ENCODE data around the gene AKT2. TPM values are rescaled to one million over a fixed set of nuclear protein-coding genes. Genes with fewer than 3 reads are reported as not detected.

Gene AKT2
- total RNA-seq, 1 experiment from 2014 or later: 53.5 TPM

DNA sequence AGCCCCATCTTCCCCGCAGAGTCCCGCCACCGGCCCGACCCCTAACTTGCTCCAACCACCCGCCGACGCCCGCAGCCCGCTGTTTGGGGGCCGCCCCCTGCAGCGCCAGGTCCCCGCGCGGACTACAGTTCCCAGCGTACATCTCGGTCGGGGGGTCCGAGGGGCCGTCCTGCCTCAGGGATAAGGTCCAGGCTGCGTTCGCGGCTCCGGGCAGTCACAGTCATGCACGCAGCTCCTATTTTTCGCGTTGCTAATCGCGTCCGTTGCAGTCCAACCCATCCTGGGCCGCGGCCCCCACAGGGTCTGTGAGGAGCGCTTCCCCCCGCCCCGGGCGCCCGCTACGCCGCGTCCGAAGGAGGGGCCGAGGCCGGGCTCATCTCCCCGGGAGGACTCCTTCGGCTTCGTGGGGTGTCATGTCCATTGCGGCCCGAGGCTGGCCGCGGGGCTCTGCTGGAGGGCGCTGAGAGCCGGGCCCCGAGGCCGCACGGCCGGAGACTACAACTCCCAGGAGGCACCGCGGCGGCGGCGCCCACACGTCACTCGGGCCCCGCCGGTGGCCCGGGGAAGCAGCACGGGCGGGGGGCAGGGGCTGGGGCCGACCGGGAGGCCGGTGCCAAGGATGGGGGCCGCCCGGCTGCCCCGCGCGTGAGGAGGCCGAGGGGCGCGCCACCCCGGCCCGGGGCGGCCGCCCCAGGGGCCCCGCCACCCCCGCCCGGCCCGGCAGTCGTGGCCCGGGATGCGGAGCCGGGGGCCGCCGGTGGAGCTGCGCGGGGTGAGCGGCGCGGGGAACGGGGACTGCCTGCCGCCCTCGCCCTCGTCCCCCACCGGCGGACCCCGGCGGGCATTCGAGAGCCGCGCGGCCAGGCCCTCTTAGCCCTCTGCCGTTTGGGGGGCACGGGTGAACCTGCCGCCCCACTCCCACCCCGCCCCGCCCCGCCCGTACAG lies 94.0 kb downstream of the AKT2 start, which contains the start of gene MAP3K10:
Gene MAP3K10 (plus strand): TSS at position 536 of the 945 bp plus-strand sequence. CDS start 606 bp downstream, outside the sequence.
- peak; percentile 83 for DNase-seq (ENCODE audit: low read depth)

DNA sequence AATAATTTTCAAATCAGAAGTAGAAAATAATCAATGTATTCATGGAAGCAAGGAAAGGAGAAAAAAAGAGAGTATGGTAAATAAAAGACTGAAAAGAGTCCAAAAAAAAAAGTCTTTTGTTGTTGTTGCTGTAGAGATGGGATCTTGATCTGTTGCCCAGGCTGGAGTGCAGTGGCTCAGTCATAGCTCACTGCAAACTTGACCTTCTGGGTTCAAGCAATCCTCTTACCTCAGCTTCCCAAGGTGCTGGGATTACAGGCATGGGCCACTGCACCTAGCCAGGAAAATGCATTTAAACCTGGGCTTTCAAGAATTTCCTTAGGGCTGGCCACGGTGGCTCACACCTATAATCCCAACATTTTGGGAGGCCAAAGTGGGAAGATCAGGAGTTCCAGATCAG lies 100.9 kb downstream of the AKT2 start:
- DNase-seq (ENCODE audit: low read depth): no peak

Other genes with a start within 250 kb of the AKT2 start
- 7.8 and 9.6 TPM in 2 replicates for gene ZNF780B, start 229.1 kb downstream of the AKT2 start, total RNA-seq (2014; rRNA removed; shearing (Covaris generic))
- gene ZNF780A, start 194.4 kb downstream of the AKT2 start, total RNA-seq (2014; rRNA removed; shearing (Covaris generic)): 24.3 and 26.0 TPM in 2 replicates
- 3.8 and 4.9 TPM in 2 replicates for gene MAP3K10, start 93.9 kb downstream of the AKT2 start, total RNA-seq (2014; rRNA removed; shearing (Covaris generic))
- gene TTC9B, start 67.0 kb downstream of the AKT2 start, total RNA-seq (2014; rRNA removed; shearing (Covaris generic)): not detected in 2 replicates
- gene CCNP, start 58.7 kb downstream of the AKT2 start, total RNA-seq (2014; rRNA removed; shearing (Covaris generic)): 0.29 TPM in 1 of 2 replicates, not detected in the other
- gene C19orf47, start 63.1 kb upstream of the AKT2 start, total RNA-seq (2014; rRNA removed; shearing (Covaris generic)): 7.2 and 8.9 TPM in 2 replicates
- gene PLD3, start 63.4 kb upstream of the AKT2 start, total RNA-seq (2014; rRNA removed; shearing (Covaris generic)): 179 and 262 TPM in 2 replicates
- under 0.01 TPM in 1 of 2 replicates, not detected in the other for gene HIPK4, start 104.8 kb upstream of the AKT2 start, total RNA-seq (2014; rRNA removed; shearing (Covaris generic))
- 0.72 and 1.2 TPM in 2 replicates for gene PRX, start 128.0 kb upstream of the AKT2 start, total RNA-seq (2014; rRNA removed; shearing (Covaris generic))
- 13.2 and 17.1 TPM in 2 replicates for gene SERTAD1, start 140.6 kb upstream of the AKT2 start, total RNA-seq (2014; rRNA removed; shearing (Covaris generic))
- gene SERTAD3, start 159.0 kb upstream of the AKT2 start, total RNA-seq (2014; rRNA removed; shearing (Covaris generic)): 29.4 and 32.3 TPM in 2 replicates
- 77.4 and 101 TPM in 2 replicates for gene BLVRB, start 180.4 kb upstream of the AKT2 start, total RNA-seq (2014; rRNA removed; shearing (Covaris generic))
- 0.84 and 2.9 TPM in 2 replicates for gene SPTBN4, start 181.7 kb upstream of the AKT2 start, total RNA-seq (2014; rRNA removed; shearing (Covaris generic))

Measured in RPMI7951 (cell line).